Astrocyte (in vitro differentiated cells and primary cell): ENCODE results near the gene LRTM2. TPM values are rescaled to one million over a fixed set of nuclear protein-coding genes. Genes with fewer than 3 reads are reported as not detected.

ENCODE experiments used
- DNase-seq: peaks from one replicate; pipeline ENCODE4 v3.0.0-alpha.2; 2010; ENCODE audit warnings: low read depth
- FAIRE-seq: peaks from 2 replicates; lab custom pipeline; 2011; peaks lifted over from hg19 to GRCh38; lab: Jason Lieb, UNC
- H2AFZ ChIP-seq: 2 replicates; pipeline ENCODE4 v1.6.0; 2012; ENCODE audit warnings: low read depth, low read length, inconsistent platforms
- H3K27ac ChIP-seq: 2 replicates; pipeline ENCODE4 v1.5.1; 2011; ENCODE audit warnings: low read depth, low read length, inconsistent platforms
- H3K27me3 ChIP-seq: 2 replicates; pipeline ENCODE4 v1.6.0; 2011; ENCODE audit warnings: low read length, inconsistent platforms; ENCODE audit not compliant: insufficient read depth
- H3K36me3 ChIP-seq: 2 replicates; pipeline ENCODE4 v1.5.1; 2011; ENCODE audit warnings: low read length, inconsistent platforms; ENCODE audit not compliant: insufficient read depth
- H3K4me1 ChIP-seq: 2 replicates; pipeline ENCODE4 v1.5.1; 2011; ENCODE audit warnings: low read length, inconsistent platforms; ENCODE audit not compliant: insufficient read depth
- H3K4me2 ChIP-seq: 2 replicates; pipeline ENCODE4 v1.6.0; 2012; ENCODE audit warnings: low read length, inconsistent platforms
- H3K4me3 ChIP-seq: 2 replicates; pipeline ENCODE4 v1.5.1; 2011; ENCODE audit warnings: low read depth, mild to moderate bottlenecking, low read length, inconsistent platforms; ENCODE audit not compliant: insufficient read depth
- H3K79me2 ChIP-seq: 2 replicates; pipeline ENCODE4 v1.6.0; 2012; ENCODE audit warnings: mild to moderate bottlenecking, low read length, inconsistent platforms; ENCODE audit not compliant: insufficient read depth
- H3K9ac ChIP-seq: 2 replicates; pipeline ENCODE4 v1.6.0; 2012; ENCODE audit warnings: mild to moderate bottlenecking, low read length, inconsistent platforms
- H3K9me3 ChIP-seq: 2 replicates; pipeline ENCODE4 v1.5.1; 2012; ENCODE audit warnings: low read depth, mild to moderate bottlenecking, low read length, inconsistent platforms; ENCODE audit not compliant: insufficient read depth
- H4K20me1 ChIP-seq: 2 replicates; pipeline ENCODE4 v1.6.0; 2012; ENCODE audit warnings: low read length, inconsistent platforms; ENCODE audit not compliant: insufficient read depth
- H3K27ac Mint-ChIP-seq: one replicate; pipeline ENCODE4 v1.8.0; 2021; ENCODE audit warnings: mild to moderate bottlenecking, mixed read lengths; ENCODE audit not compliant: unreplicated experiment
- H3K27me3 Mint-ChIP-seq: one replicate; pipeline ENCODE4 v1.8.0; 2021; ENCODE audit warnings: low read depth, mixed read lengths; ENCODE audit not compliant: unreplicated experiment
- H3K36me3 Mint-ChIP-seq: one replicate; pipeline ENCODE4 v1.8.0; 2021; ENCODE audit warnings: low read depth, mixed read lengths; ENCODE audit not compliant: unreplicated experiment
- H3K4me1 Mint-ChIP-seq: one replicate; pipeline ENCODE4 v1.8.0; 2021; ENCODE audit warnings: low read depth, mixed read lengths; ENCODE audit not compliant: unreplicated experiment
- H3K4me3 Mint-ChIP-seq: one replicate; pipeline ENCODE4 v1.8.0; 2021; ENCODE audit warnings: mild to moderate bottlenecking, moderate library complexity, mixed read lengths; ENCODE audit not compliant: unreplicated experiment
- H3K9me3 Mint-ChIP-seq: one replicate; pipeline ENCODE4 v1.8.0; 2021; ENCODE audit warnings: mild to moderate bottlenecking, mixed read lengths; ENCODE audit not compliant: unreplicated experiment
- CTCF ChIP-seq: IDR thresholded peaks from 2 replicates; pipeline ENCODE4 v1.5.1; 2011; ENCODE audit warnings: low read depth, mild to moderate bottlenecking, inconsistent platforms, low read length, moderate library complexity; ENCODE audit not compliant: insufficient read depth
- EZH2 ChIP-seq: IDR thresholded peaks from 2 replicates; pipeline ENCODE4 v1.6.1; 2012; ENCODE audit warnings: mild to moderate bottlenecking, low read length, inconsistent platforms; ENCODE audit not compliant: insufficient read depth
- total RNA-seq: library from RNA; stranded (reverse); gene quantifications from 2 replicates; pipeline ENCODE4 v1.2.1, GENCODE V29; 2021

The LRTM2 gene
- total RNA-seq, 1 donor from 2014 or later, result not detected

GRCh38 chr12:1835211-1836131 lies 15.1 kb downstream of the LRTM2 start:
- H3K4me3 ChIP-seq, result no peak overlapping the region

GRCh38 chr12:1836241-1836803 lies 16.0 kb downstream of the LRTM2 start:
- DNase-seq, result no peak
- no peak for TF ChIP-seq EZH2
- TF ChIP-seq CTCF, result no peak
- H3K36me3 ChIP-seq, result no peaks in the 10 kb centered on the region
- peaks cover 11% of the 10 kb centered on the region for H3K4me1 ChIP-seq
- peaks cover 38% of the 10 kb centered on the region for H3K27me3 ChIP-seq
- FAIRE-seq, result no peak
- no peak overlapping the region for H2AFZ ChIP-seq
- Mint-ChIP-seq H3K27me3 (peaks cover 55% of the 10 kb centered on the region), H3K9me3 (no peaks in the 10 kb centered on the region), H3K36me3 (no peaks in the 10 kb centered on the region), H3K4me1 (peaks cover 13% of the 10 kb centered on the region), H3K4me3 (no peak overlapping the region), H3K27ac (no peak overlapping the region)
- no peaks in the 10 kb centered on the region for H4K20me1 ChIP-seq
- no peak overlapping the region for H3K27ac ChIP-seq
- no peak overlapping the region for H3K9ac ChIP-seq
- H3K4me2 ChIP-seq, result no peak overlapping the region
- H3K4me3 ChIP-seq, result no peak overlapping the region
- no peaks in the 10 kb centered on the region for H3K9me3 ChIP-seq
- no peaks in the 10 kb centered on the region for H3K79me2 ChIP-seq

More at GRCh38 chr12:1835211-1836131, 15.1 kb downstream of the LRTM2 start:
- H3K36me3 Mint-ChIP-seq, result no peaks in the 10 kb centered on the region
- no peak overlapping the region for H3K27ac Mint-ChIP-seq
- Histone ChIP-seq H4K20me1 (no peaks in the 10 kb centered on the region), H3K4me2 (no peak overlapping the region), H3K9ac (no peak overlapping the region), H3K27me3 (peaks cover 36% of the 10 kb centered on the region), H2AFZ (no peak overlapping the region), H3K27ac (no peak overlapping the region), H3K4me1 (peaks cover 11% of the 10 kb centered on the region), H3K79me2 (no peaks in the 10 kb centered on the region), H3K9me3 (no peaks in the 10 kb centered on the region), H3K36me3 (no peaks in the 10 kb centered on the region)
- no peak overlapping the region for H3K4me3 Mint-ChIP-seq
- peaks cover 13% of the 10 kb centered on the region for H3K4me1 Mint-ChIP-seq
- H3K9me3 Mint-ChIP-seq, result no peaks in the 10 kb centered on the region
- FAIRE-seq (no peak), DNase-seq (no peak)
- peaks cover 56% of the 10 kb centered on the region for H3K27me3 Mint-ChIP-seq
- TF ChIP-seq EZH2 (no peak), CTCF (no peak)
